HEK293 (cell line): ENCODE results near the gene EEF1AKMT4.
A peak's percentile ranks its signal among the peaks of the same experiment; 100 is the strongest.

Experiments used
- CTCF ChIA-PET: fragments of 350-600 bp; formaldehyde crosslinking; extraction: SDS; loops from one replicate; lab custom pipeline; 2021; ENCODE audit warnings: antibody characterized with exemption; lab: Yijun Ruan, JAX
- POLR2A ChIA-PET: fragments of 300-600 bp; formaldehyde crosslinking; extraction: SDS; loops from one replicate; lab custom pipeline; 2020; ENCODE audit warnings: antibody characterized with exemption, inconsistent platforms; lab: Yijun Ruan, JAX
- H3K27ac ChIP-seq: fragments of 200-500 bp; sonication (Bioruptor generic); 2 replicates; pipeline ENCODE4 v1.5.1; 2014; ENCODE audit warnings: low read depth, low read length, control low read depth, inconsistent platforms; ENCODE audit errors: extremely low read depth
- H3K36me3 ChIP-seq, 2 experiments: fragments of 200-500 bp in 1 of 2; sonication (Bioruptor generic) in 1 of 2; 1 replicate in 1 of 2; 2 replicates in 1 of 2; pipeline ENCODE4 v1.5.1; 2014 to 2017; ENCODE audit warnings: inconsistent platforms in 2 of 2, low read length in 2 of 2; ENCODE audit not compliant: control insufficient read depth in 2 of 2, insufficient read depth in 1 of 2
- H3K4me1 ChIP-seq: fragments of 200-500 bp; sonication (Bioruptor generic); 2 replicates; pipeline ENCODE4 v1.5.1; 2014; ENCODE audit warnings: mild to moderate bottlenecking, low read length, inconsistent platforms; ENCODE audit not compliant: control insufficient read depth, insufficient read depth
- H3K4me3 ChIP-seq: 2 replicates; pipeline ENCODE4 v1.5.1; 2011; ENCODE audit warnings: low read depth, mild to moderate bottlenecking, control low read depth, low read length, moderate library complexity
- H3K9me3 ChIP-seq: fragments of 200-500 bp; sonication (Bioruptor generic); 2 replicates; pipeline ENCODE4 v1.5.1; 2014; ENCODE audit warnings: low read depth, low read length, inconsistent platforms; ENCODE audit not compliant: control insufficient read depth, insufficient read depth
- GLI4 ChIP-seq: fragments of 450-650 bp; formaldehyde crosslinking; IDR thresholded peaks from 2 replicates; pipeline ENCODE4 v1.5.1; 2016; ENCODE audit warnings: missing biosample characterization, missing genetic modification characterization
- KLF9 ChIP-seq: fragments of 450-650 bp; formaldehyde crosslinking; IDR thresholded peaks from 2 replicates; pipeline ENCODE4 v1.5.1; 2016; ENCODE audit warnings: missing biosample characterization, missing genetic modification characterization, low read depth
- MYNN ChIP-seq: fragments of 450-650 bp; formaldehyde crosslinking; IDR thresholded peaks from 2 replicates; pipeline ENCODE4 v1.5.1; 2016; ENCODE audit warnings: missing biosample characterization, missing genetic modification characterization, borderline replicate concordance
- OSR2 ChIP-seq: fragments of 450-650 bp; formaldehyde crosslinking; IDR thresholded peaks from 2 replicates; pipeline ENCODE4 v1.5.1; 2016; ENCODE audit warnings: missing biosample characterization, missing genetic modification characterization
- ZNF112 ChIP-seq: fragments of 450-650 bp; formaldehyde crosslinking; IDR thresholded peaks from 2 replicates; pipeline ENCODE4 v1.5.0; 2017; ENCODE audit warnings: missing biosample characterization, missing genetic modification characterization
- ZNF169 ChIP-seq: fragments of 450-650 bp; formaldehyde crosslinking; IDR thresholded peaks from 2 replicates; pipeline ENCODE4 v1.5.1; 2016; ENCODE audit warnings: missing biosample characterization, missing genetic modification characterization
- ZNF248 ChIP-seq: fragments of 450-650 bp; formaldehyde crosslinking; IDR thresholded peaks from 2 replicates; pipeline ENCODE4 v1.5.1; 2017; ENCODE audit warnings: missing biosample characterization, missing genetic modification characterization
- ZNF274 ChIP-seq, 2 experiments: fragments of 200-500 bp in 1 of 2; fragments of 450-650 bp in 1 of 2; sonication (Bioruptor generic) in 1 of 2; formaldehyde crosslinking in 1 of 2; IDR thresholded peaks; 2 replicates each; pipeline versions ENCODE4 v1.5.1 to v1.6.1; 2014 to 2016; ENCODE audit warnings: borderline replicate concordance in 1 of 2, inconsistent platforms in 1 of 2, low read length in 1 of 2, missing biosample characterization in 1 of 2, missing genetic modification characterization in 1 of 2
- ZNF391 ChIP-seq: fragments of 450-650 bp; formaldehyde crosslinking; IDR thresholded peaks from 2 replicates; pipeline ENCODE4 v1.5.1; 2016; ENCODE audit warnings: low read depth, missing biosample characterization, missing genetic modification characterization, borderline replicate concordance
- ZNF501 ChIP-seq: fragments of 450-650 bp; formaldehyde crosslinking; IDR thresholded peaks from 2 replicates; pipeline ENCODE4 v1.5.1; 2016; ENCODE audit warnings: missing biosample characterization, missing genetic modification characterization
- ZNF549 ChIP-seq: fragments of 450-650 bp; IDR thresholded peaks from 2 replicates; pipeline ENCODE4 v1.5.1; 2018; ENCODE audit warnings: missing biosample characterization, missing genetic modification characterization, mild to moderate bottlenecking, inconsistent platforms, moderate library complexity
- ZNF558 ChIP-seq: fragments of 450-650 bp; formaldehyde crosslinking; IDR thresholded peaks from 2 replicates; pipeline ENCODE4 v1.5.1; 2016; ENCODE audit warnings: missing biosample characterization, missing genetic modification characterization
- ZNF571 ChIP-seq: fragments of 450-650 bp; formaldehyde crosslinking; IDR thresholded peaks from 2 replicates; pipeline ENCODE4 v1.5.0; 2017; ENCODE audit warnings: missing biosample characterization, missing genetic modification characterization
- ZNF626 ChIP-seq: fragments of 450-650 bp; sonication (Bioruptor Pico); formaldehyde crosslinking; IDR thresholded peaks from 2 replicates; pipeline ENCODE4 v1.5.1; 2018; ENCODE audit warnings: missing biosample characterization, missing genetic modification characterization, inconsistent platforms
- ZNF654 ChIP-seq: fragments of 450-650 bp; formaldehyde crosslinking; IDR thresholded peaks from 2 replicates; pipeline ENCODE4 v1.5.1; 2016; ENCODE audit warnings: low read depth, missing biosample characterization, missing genetic modification characterization
- ZNF747 ChIP-seq: fragments of 450-650 bp; formaldehyde crosslinking; IDR thresholded peaks from 2 replicates; pipeline ENCODE4 v1.5.1; 2016; ENCODE audit warnings: missing biosample characterization, missing genetic modification characterization
- ZXDB ChIP-seq: fragments of 450-650 bp; formaldehyde crosslinking; IDR thresholded peaks from 2 replicates; pipeline ENCODE4 v1.5.1; 2016; ENCODE audit warnings: missing biosample characterization, missing genetic modification characterization
- TF ChIP-seq, protein P1 (sequence below): fragments of 450-650 bp; formaldehyde crosslinking; IDR thresholded peaks from 2 replicates; pipeline ENCODE4 v1.5.1; 2016; ENCODE audit warnings: missing biosample characterization, missing genetic modification characterization
- TF ChIP-seq, protein P2 (sequence below): fragments of 450-650 bp; formaldehyde crosslinking; IDR thresholded peaks from 2 replicates; pipeline ENCODE4 v1.5.1; 2016; ENCODE audit warnings: missing biosample characterization, missing genetic modification characterization

The EEF1AKMT4 gene

DNA sequence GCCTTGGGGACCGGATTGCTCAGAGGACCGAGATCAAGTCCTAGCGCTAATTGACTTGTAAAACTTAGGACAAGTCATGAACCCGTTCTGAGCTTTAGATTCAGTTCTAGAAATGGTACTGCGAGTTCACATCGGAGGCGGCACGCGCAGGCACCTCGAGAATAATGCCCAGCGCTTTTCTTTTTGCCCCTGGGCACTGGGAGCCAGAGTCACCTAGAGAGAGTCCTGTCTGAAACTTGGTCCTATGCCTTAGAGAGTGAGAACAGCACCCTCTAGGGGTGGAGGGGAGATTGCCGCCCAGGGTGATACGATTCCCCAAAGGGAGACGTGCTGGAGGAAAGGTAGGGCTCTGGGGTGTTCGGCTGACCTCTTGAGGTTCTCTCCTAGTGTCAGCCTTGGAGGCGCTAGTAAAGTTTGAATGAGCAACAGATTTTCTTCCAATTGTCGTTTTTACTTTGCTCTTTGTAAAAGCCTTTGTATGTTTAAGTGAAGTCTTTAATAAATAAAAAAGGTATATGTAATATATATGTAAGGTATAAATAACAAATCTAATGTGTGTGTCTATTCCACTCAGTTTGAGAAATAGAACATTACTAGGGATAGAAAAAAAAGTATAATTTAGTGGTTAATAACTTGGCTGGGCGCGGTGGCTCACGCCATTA lies 826 bp downstream of the EEF1AKMT4 start (continued):
- TF ChIP-seq, protein P1, sequence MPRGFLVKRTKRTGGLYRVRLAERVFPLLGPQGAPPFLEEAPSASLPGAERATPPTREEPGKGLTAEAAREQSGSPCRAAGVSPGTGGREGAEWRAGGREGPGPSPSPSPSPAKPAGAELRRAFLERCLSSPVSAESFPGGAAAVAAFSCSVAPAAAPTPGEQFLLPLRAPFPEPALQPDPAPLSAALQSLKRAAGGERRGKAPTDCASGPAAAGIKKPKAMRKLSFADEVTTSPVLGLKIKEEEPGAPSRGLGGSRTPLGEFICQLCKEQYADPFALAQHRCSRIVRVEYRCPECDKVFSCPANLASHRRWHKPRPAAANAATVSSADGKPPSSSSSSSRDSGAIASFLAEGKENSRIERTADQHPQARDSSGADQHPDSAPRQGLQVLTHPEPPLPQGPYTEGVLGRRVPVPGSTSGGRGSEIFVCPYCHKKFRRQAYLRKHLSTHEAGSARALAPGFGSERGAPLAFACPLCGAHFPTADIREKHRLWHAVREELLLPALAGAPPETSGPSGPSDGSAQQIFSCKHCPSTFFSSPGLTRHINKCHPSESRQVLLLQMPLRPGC = no peak
- TF ChIP-seq ZNF501 (tag by site-specific recombination) (peak; percentile 19; the same call in 1 of the 2 replicates), ZNF626 (no peak), ZNF747 (no peak), ZNF112 (tag by site-specific recombination) (no peak), ZNF558 (tag by site-specific recombination) (no peak), GLI4 (tag by site-specific recombination) (no peak), ZNF549 (tag by site-specific recombination) (no peak), KLF9 (tag by site-specific recombination) (no peak), ZNF391 (tag by site-specific recombination) (no peak), ZNF571 (tag by site-specific recombination) (no peak), ZNF654 (tag by site-specific recombination) (peak; percentile 46), ZNF274 (IDR thresholded peaks at IDR 0.05; ENCODE audit: low read length) (no peak), ZNF274 (tag by site-specific recombination; IDR thresholded peaks at IDR 0.05; ENCODE audit: borderline replicate concordance) (no peak), ZNF169 (no peak), OSR2 (no peak), MYNN (tag by site-specific recombination) (no peak), ZXDB (no peak)

DNA sequence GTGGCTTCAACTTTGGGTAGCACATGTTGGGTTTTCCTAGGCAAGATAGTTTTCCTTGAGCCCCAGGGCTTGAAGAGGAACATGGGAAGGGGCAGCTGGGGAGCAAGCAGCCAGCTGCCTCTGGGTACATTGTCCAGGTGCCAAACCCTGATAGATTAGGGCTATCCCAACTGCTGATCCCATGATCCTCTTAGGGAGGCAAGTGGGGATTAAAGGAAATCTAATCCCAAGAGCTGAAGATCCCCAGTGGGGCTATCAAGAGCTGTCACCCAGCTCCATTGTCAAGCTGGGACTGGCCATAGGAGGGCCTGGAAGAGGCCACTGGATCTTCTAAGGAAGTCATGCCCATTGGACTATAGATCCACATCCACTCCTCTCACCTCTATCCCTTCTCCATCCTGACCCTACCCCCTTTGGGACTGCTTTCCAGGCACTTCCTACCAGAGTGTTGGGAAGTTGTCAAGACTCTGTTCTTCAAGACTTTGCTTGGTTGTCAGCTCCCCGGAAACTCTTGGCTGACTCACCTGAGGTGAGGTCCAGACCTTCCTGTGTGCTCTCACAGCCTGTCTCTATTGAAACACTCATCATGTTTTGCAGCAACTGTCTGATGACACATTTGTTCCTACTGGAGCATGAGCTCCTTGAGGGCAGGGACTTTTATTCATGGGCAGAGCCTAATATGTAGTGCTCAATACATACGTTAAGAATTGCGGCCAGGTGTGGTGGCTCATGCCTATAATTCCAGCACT lies 6.0 kb downstream of the EEF1AKMT4 start:
- TF ChIP-seq MYNN (tag by site-specific recombination) (0 out of 2 replicates have a peak, but pooled peaks have one; percentile 19), ZNF248 (tag by site-specific recombination) (no peak)
- TF ChIP-seq, protein P2, sequence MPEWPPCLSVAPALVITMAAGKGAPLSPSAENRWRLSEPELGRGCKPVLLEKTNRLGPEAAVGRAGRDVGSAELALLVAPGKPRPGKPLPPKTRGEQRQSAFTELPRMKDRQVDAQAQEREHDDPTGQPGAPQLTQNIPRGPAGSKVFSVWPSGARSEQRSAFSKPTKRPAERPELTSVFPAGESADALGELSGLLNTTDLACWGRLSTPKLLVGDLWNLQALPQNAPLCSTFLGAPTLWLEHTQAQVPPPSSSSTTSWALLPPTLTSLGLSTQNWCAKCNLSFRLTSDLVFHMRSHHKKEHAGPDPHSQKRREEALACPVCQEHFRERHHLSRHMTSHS (tag by site-specific recombination) = no peak
- TF ChIP-seq, all 188 proteins: peak for 1
- Histone ChIP-seq H3K27ac (no peak overlapping the region), H3K4me1 (no peaks in the 10 kb centered on the region), H3K4me3 (no peak overlapping the region), H3K9me3 (no peaks in the 10 kb centered on the region), H3K36me3 (peaks cover 0 to 6% of the 10 kb centered on the region in 2 experiments; a peak in 1 of 3 replicates)
- POLR2A ChIA-PET = no interaction called here
- CTCF ChIA-PET = interaction anchor here (0.6 to 1.7 kb wide), 5 partner anchors 28 to 299 kb away, joined by 3 to 4 read pairs (median 3); no protein-coding TSS in a partner anchor
